Activated T-helper 2 cell treated with anti-CD3 and anti-CD28 coated beads, Interferon-gamma antibody, Interleukin-2, Interleukin-4, amounts not matched to agents 10 μg/mL and 5 μg/mL and 100 μg/mL, durations not matched to agents 14 hours and 24 hours and 36 hours (primary cell): ENCODE results near the gene CBLIF. TPM values are rescaled to one million over a fixed set of nuclear protein-coding genes. Genes with fewer than 3 reads are reported as not detected.
A peak's percentile ranks its signal among the peaks of the same experiment; 100 is the strongest.
"Not testable (repeated sequence)": the region's sequence is repeated elsewhere in the genome, so short reads cannot be mapped to it uniquely, and the experiment has no call there.

ENCODE experiments used
- DNase-seq: peaks from one replicate; pipeline ENCODE4 v3.0.0; 2021; ENCODE audit warnings: low spot score
- H3K27ac Mint-ChIP-seq: one replicate; pipeline ENCODE4 v1.8.0; 2021; ENCODE audit warnings: mixed read lengths
- H3K27me3 Mint-ChIP-seq: one replicate; pipeline ENCODE4 v1.8.0; 2021; ENCODE audit warnings: low read depth, mixed read lengths
- H3K36me3 Mint-ChIP-seq: one replicate; pipeline ENCODE4 v1.8.0; 2021; ENCODE audit warnings: low read depth, mixed read lengths
- H3K4me1 Mint-ChIP-seq: one replicate; pipeline ENCODE4 v1.8.0; 2021; ENCODE audit warnings: low read depth, mixed read lengths
- H3K4me3 Mint-ChIP-seq: one replicate; pipeline ENCODE4 v1.8.0; 2021; ENCODE audit warnings: low read depth, mild to moderate bottlenecking, moderate library complexity, mixed read lengths
- H3K9me3 Mint-ChIP-seq: one replicate; pipeline ENCODE4 v1.8.0; 2021; ENCODE audit warnings: mixed read lengths
- intact Hi-C: fragments of 100-400 bp; cut with micrococcal nuclease; formaldehyde crosslinking; loops from one replicate; pipeline ENCODE4 v1.15.1; 2023
- total RNA-seq: library from RNA; stranded (reverse); gene quantifications from 2 replicates; pipeline ENCODE4 v1.2.3, GENCODE V29; 2022

Gene CBLIF
- total RNA-seq, 1 donor from 2014 or later = not detected

GRCh38 chr11:59807047-59807610 lies 38.2 kb downstream of the CBLIF start:
- intact Hi-C loops = no loop called here
- H3K27me3 Mint-ChIP-seq = no peaks in the 10 kb centered on the region
- H3K4me3 Mint-ChIP-seq = no peak overlapping the region
- H3K27ac Mint-ChIP-seq = no peak overlapping the region
- H3K4me1 Mint-ChIP-seq = peaks cover 20% of the 10 kb centered on the region
- H3K9me3 Mint-ChIP-seq = no peaks in the 10 kb centered on the region
- DNase-seq = no peak
- peaks cover 33% of the 10 kb centered on the region for H3K36me3 Mint-ChIP-seq

- Mint-ChIP-seq H3K4me1 (peaks cover 12% of the 10 kb centered on the region), H3K27me3 (no peaks in the 10 kb centered on the region), H3K36me3 (peaks cover 29% of the 10 kb centered on the region), H3K9me3 (no peaks in the 10 kb centered on the region), H3K27ac (no peak overlapping the region), H3K4me3 (no peak overlapping the region)
- DNase-seq = no peak
- intact Hi-C loops = no loop called here
These were observed 41.2 kb downstream of the CBLIF start for GRCh38 chr11:59804061-59804460.

DNA sequence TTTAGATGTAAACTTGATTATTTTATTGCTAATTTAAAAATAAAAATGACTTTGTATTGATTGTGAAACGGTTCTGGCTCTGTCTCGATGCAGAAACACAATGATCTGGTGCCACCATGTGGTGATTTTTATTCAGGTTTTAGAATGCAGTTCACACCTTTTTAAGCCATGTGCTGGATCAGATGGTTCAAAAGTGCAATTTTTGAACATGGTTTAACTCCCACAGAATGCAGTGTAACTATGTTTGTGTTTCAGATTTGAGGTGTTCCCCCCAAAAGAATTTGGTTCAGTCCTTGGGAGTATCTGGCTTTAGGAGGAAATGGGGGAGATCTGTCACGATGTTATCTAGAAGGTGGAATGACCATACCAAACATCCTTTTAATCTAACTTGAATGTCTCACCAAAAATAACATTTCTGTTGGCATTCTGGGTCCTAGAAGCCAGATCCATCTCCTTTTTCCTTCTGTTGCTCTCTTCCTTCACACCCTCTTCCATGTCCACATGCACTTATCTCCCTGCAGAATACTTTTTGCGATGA lies 42.6 kb downstream of the CBLIF start:
- no peaks in the 10 kb centered on the region for H3K27me3 Mint-ChIP-seq
- DNase-seq = peak; percentile 20
- no peak overlapping the region for H3K4me3 Mint-ChIP-seq
- intact Hi-C loops = loop anchor here (1.0 kb wide), 1 partner anchor 48 kb away; no protein-coding TSS in a partner anchor
- no peak overlapping the region for H3K27ac Mint-ChIP-seq
- H3K4me1 Mint-ChIP-seq = peaks cover 8% of the 10 kb centered on the region
- peaks cover 22% of the 10 kb centered on the region for H3K36me3 Mint-ChIP-seq
- no peaks in the 10 kb centered on the region for H3K9me3 Mint-ChIP-seq

GRCh38 chr11:59801981-59802638 lies 43.2 kb downstream of the CBLIF start:
- Mint-ChIP-seq H3K27ac (no peak overlapping the region), H3K27me3 (no peaks in the 10 kb centered on the region), H3K9me3 (no peaks in the 10 kb centered on the region), H3K4me1 (peaks cover 8% of the 10 kb centered on the region), H3K36me3 (peaks cover 20% of the 10 kb centered on the region), H3K4me3 (no peak overlapping the region)
- intact Hi-C loops = loop anchor here (1.0 kb wide), 1 partner anchor 48 kb away; no protein-coding TSS in a partner anchor
- no peak for DNase-seq

DNA sequence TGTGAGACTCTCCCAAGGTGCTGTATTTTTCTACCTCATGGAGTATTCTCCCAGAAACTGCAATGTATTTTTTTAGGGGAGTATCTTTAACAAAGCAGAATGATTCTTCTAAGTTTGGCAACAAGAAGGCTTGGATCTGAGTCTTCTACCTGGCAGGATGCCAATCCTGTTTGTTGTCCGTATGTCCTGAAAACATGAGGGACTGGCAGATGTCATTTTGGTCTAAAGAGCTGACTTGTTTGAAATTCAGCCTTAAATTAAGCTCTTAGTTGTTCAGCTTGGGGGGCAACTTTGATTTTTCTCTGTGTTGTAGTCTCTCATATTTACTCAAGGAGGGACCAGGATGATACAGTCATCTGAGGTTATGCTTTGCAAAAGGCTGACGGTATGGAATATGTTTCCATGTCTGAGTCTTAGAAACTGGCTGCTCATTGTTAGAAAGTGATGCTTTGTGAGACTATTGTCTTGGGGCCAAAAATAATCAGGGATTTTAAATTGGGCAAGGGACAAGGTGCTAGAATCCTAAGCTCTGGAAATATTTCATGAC lies 44.1 kb downstream of the CBLIF start:
- H3K4me3 Mint-ChIP-seq = no peak overlapping the region
- H3K9me3 Mint-ChIP-seq = no peaks in the 10 kb centered on the region
- no peak overlapping the region for H3K27ac Mint-ChIP-seq
- intact Hi-C loops = no loop called here
- peaks cover 11% of the 10 kb centered on the region for H3K36me3 Mint-ChIP-seq
- no peaks in the 10 kb centered on the region for H3K27me3 Mint-ChIP-seq
- H3K4me1 Mint-ChIP-seq = peaks cover 8% of the 10 kb centered on the region
- DNase-seq = no peak

GRCh38 chr11:59800390-59801025 lies 44.8 kb downstream of the CBLIF start:
- H3K4me3 Mint-ChIP-seq = no peak overlapping the region
- DNase-seq = no peak
- peaks cover 8% of the 10 kb centered on the region for H3K4me1 Mint-ChIP-seq
- H3K27ac Mint-ChIP-seq = no peak overlapping the region
- H3K27me3 Mint-ChIP-seq = no peaks in the 10 kb centered on the region
- H3K36me3 Mint-ChIP-seq = peaks cover 11% of the 10 kb centered on the region
- H3K9me3 Mint-ChIP-seq = no peaks in the 10 kb centered on the region
- intact Hi-C loops = no loop called here

DNA sequence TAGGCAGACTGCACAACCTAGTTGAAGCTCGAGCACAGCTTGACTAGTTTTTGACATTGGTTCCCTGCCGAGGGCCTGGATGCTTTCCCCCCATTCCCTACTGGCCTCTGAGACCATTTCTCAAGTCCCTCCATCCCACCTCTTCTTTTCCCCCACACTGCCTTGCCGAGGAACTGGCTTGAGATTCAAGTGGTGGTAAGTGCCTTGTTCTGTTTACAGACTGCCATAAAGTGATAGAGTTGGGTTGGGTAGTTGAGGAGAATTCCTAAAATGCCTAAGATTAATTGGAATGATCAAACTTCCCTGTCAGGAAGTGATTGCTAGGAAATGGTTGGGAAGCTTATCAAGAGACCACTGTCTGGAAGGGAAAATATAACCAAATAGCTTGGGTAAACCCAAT lies 50.9 kb downstream of the CBLIF start:
- DNase-seq = no peak
- Mint-ChIP-seq H3K9me3 (no peaks in the 10 kb centered on the region), H3K36me3 (peaks cover 38% of the 10 kb centered on the region), H3K27me3 (no peaks in the 10 kb centered on the region), H3K4me1 (peaks cover 2% of the 10 kb centered on the region), H3K27ac (no peak overlapping the region), H3K4me3 (no peak overlapping the region)
- intact Hi-C loops = no loop called here

DNA sequence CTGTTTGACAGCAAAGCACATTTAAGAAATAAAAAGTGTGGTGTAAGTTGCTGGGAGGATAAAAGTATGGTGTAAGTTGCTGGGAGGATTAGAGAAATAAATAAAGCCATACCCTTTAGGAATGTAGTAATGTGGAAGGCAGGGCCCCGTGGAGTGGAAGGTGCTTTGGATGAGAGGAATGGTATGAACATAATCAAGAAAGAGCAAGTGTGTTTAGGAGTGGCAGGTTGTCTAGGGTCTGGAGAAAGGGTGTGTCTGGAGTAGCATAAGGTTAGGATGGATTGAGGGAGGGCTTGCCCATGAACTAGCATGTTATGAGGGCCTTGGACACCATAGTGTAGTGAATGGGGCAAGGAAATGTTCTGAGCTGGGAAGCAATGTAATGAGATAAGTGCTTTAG lies 52.8 kb downstream of the CBLIF start:
- H3K27ac Mint-ChIP-seq = no peak overlapping the region

GRCh38 chr11:59791639-59792038 lies 53.7 kb downstream of the CBLIF start:
- Mint-ChIP-seq H3K9me3 (no peaks in the 10 kb centered on the region), H3K36me3 (peaks cover 51% of the 10 kb centered on the region), H3K4me3 (no peak overlapping the region)

More for the DNA sequence above, 52.8 kb downstream of the CBLIF start:
- Mint-ChIP-seq H3K4me3 (no peak overlapping the region), H3K4me1 (peaks cover 2% of the 10 kb centered on the region), H3K27me3 (no peaks in the 10 kb centered on the region), H3K36me3 (peaks cover 46% of the 10 kb centered on the region), H3K9me3 (no peaks in the 10 kb centered on the region)
- intact Hi-C loops = no loop called here
- DNase-seq = no peak

GRCh38 chr11:59787816-59788215 lies 57.5 kb downstream of the CBLIF start:
- H3K9me3 Mint-ChIP-seq = peaks cover 7% of the 10 kb centered on the region
- H3K4me3 Mint-ChIP-seq = no peak overlapping the region
- peaks cover 50% of the 10 kb centered on the region for H3K36me3 Mint-ChIP-seq
- no peaks in the 10 kb centered on the region for H3K27me3 Mint-ChIP-seq
- intact Hi-C loops = no loop called here
- peaks cover 31% of the 10 kb centered on the region for H3K4me1 Mint-ChIP-seq
- H3K27ac Mint-ChIP-seq = no peak overlapping the region
- no peak for DNase-seq

More at GRCh38 chr11:59791639-59792038, 53.7 kb downstream of the CBLIF start:
- Mint-ChIP-seq H3K27ac (no peak overlapping the region), H3K27me3 (no peaks in the 10 kb centered on the region), H3K4me1 (peaks cover 7% of the 10 kb centered on the region)
- intact Hi-C loops = no loop called here
- DNase-seq = no peak

GRCh38 chr11:59787255-59787588 lies 58.1 kb downstream of the CBLIF start:
- Mint-ChIP-seq H3K4me3 (no peak overlapping the region), H3K27me3 (no peaks in the 10 kb centered on the region), H3K4me1 (peaks cover 32% of the 10 kb centered on the region), H3K36me3 (peaks cover 47% of the 10 kb centered on the region), H3K27ac (no peak overlapping the region), H3K9me3 (peaks cover 7% of the 10 kb centered on the region)
- intact Hi-C loops = no loop called here
- DNase-seq = no peak

DNA sequence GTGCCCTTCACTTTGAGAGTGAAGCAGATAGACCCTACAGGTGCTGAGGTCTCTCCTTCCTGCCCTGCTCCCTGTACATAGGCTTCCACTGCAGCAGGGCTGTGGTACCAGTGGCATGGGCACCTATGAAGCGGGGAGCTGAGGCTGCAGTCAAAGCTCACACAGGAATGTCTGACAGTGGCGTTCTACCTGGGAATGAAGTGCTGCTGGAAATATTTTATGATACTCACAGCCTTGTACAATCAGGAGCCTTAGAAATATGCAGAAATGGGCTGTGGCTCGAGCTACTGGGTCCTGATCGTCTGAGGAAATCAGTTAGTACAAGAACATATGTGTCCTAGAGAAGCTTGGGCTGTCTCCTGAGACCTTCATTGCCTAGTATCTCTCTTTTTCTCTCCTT lies 59.5 kb downstream of the CBLIF start:
- H3K9me3 Mint-ChIP-seq = peaks cover 13% of the 10 kb centered on the region
- DNase-seq = no peak
- H3K27ac Mint-ChIP-seq = no peak overlapping the region
- intact Hi-C loops = loop anchor here (2.0 kb wide), 1 partner anchor 19 kb away; no protein-coding TSS in a partner anchor
- no peaks in the 10 kb centered on the region for H3K27me3 Mint-ChIP-seq
- H3K4me3 Mint-ChIP-seq = no peak overlapping the region
- peaks cover 48% of the 10 kb centered on the region for H3K36me3 Mint-ChIP-seq
- peaks cover 36% of the 10 kb centered on the region for H3K4me1 Mint-ChIP-seq

- Mint-ChIP-seq H3K4me1 (peaks cover 40% of the 10 kb centered on the region), H3K27ac (peak overlapping the region; percentile 21), H3K36me3 (peaks cover 50% of the 10 kb centered on the region), H3K9me3 (peaks cover 13% of the 10 kb centered on the region)
- not testable (repeated sequence) for DNase-seq, H3K4me3 Mint-ChIP-seq, H3K27me3 Mint-ChIP-seq
- intact Hi-C loops = loop anchor here (2.0 kb wide), 1 partner anchor 18 kb away; no protein-coding TSS in a partner anchor
These were observed 60.9 kb downstream of the CBLIF start for GRCh38 chr11:59784441-59784840.
